Ovary (tissue), 3 donors: ENCODE data around the gene HSD17B1.

Experiments
- CTCF ChIP-seq, 3 donors: fragments of 450-650 bp in 2 of 3; fragments of 200-600 bp in 1 of 3; IDR thresholded peaks; one replicate each; pipeline versions ENCODE4 v1.5.1 to v1.8.0; 2016 to 2022; ENCODE audit warnings: antibody characterized with exemption in 3 of 3, mild to moderate bottlenecking in 1 of 3
- POLR2A ChIP-seq: fragments of 450-650 bp; IDR thresholded peaks from one replicate; pipeline ENCODE4 v1.6.1; 2017; ENCODE audit warnings: antibody characterized with exemption, mild to moderate bottlenecking, moderate library complexity
- donor health status: DM: no; HTN: no; CAD: no.

- TF ChIP-seq CTCF (IDR thresholded peaks at IDR 0.05) = peak in 1 of 3 donors; percentile 13
- TF ChIP-seq POLR2A = peak; percentile 83
Measured at GRCh38 chr17:42554250-42555121, 1.8 kb downstream of the HSD17B1 start.
